A549 (cell line): ENCODE data around the gene OPA1.

Experiments
- CBX8 ChIP-seq: fragments of 200-600 bp; sonication (generic); IDR thresholded peaks from 2 replicates; pipeline ENCODE4 v1.6.1; 2016
- ESRRA ChIP-seq: fragments of 150-350 bp; IDR thresholded peaks from 2 replicates; pipeline ENCODE4 v1.6.1; 2014; ENCODE audit warnings: mild to moderate bottlenecking, low read length, borderline replicate concordance
- HOXB13 ChIP-seq: fragments of 250-450 bp; sonication (Bioruptor Pico); IDR thresholded peaks from 2 replicates; pipeline ENCODE4 v1.5.0; 2020; ENCODE audit warnings: low read depth, mild to moderate bottlenecking, moderate library complexity
- JUN ChIP-seq, 2 experiments: fragments of >200 bp; sonication (Bioruptor Twin); formaldehyde crosslinking; IDR thresholded peaks; 2 replicates in 1 of 2; 3 replicates in 1 of 2; pipeline ENCODE4 v1.6.1; 2016 to 2017
- RAD21 ChIP-seq, 2 experiments: fragments of >200 bp in 1 of 2; sonication (Bioruptor Twin) in 1 of 2; formaldehyde crosslinking in 1 of 2; IDR thresholded peaks in 1 of 2; conservative IDR thresholded peaks in 1 of 2; 2 replicates in 1 of 2; 3 replicates in 1 of 2; pipeline ENCODE4 v1.6.1; 2012 to 2018; ENCODE audit warnings: inconsistent platforms in 1 of 2
- RNF2 ChIP-seq: fragments of 200-600 bp; sonication (generic); IDR thresholded peaks from 2 replicates; pipeline ENCODE4 v1.6.1; 2016; ENCODE audit warnings: low read depth, mild to moderate bottlenecking, antibody characterized with exemption, moderate library complexity, borderline replicate concordance
- TP53 ChIP-seq: fragments of 250-450 bp; sonication (Bioruptor Pico); IDR thresholded peaks from 2 replicates; pipeline ENCODE4 v1.5.0; 2021; ENCODE audit warnings: mild to moderate bottlenecking, moderate library complexity
- TF ChIP-seq, protein P1 (sequence below): IDR thresholded peaks from 2 replicates; pipeline ENCODE4 v1.6.1; 2012
- TF ChIP-seq, protein P2 (sequence below): fragments of >200 bp; sonication (Bioruptor Twin); formaldehyde crosslinking; IDR thresholded peaks from 3 replicates; pipeline ENCODE4 v1.5.1; 2016
- TF ChIP-seq, protein P3 (sequence below): IDR thresholded peaks from 2 replicates; pipeline ENCODE4 v1.6.1; 2012

DNA sequence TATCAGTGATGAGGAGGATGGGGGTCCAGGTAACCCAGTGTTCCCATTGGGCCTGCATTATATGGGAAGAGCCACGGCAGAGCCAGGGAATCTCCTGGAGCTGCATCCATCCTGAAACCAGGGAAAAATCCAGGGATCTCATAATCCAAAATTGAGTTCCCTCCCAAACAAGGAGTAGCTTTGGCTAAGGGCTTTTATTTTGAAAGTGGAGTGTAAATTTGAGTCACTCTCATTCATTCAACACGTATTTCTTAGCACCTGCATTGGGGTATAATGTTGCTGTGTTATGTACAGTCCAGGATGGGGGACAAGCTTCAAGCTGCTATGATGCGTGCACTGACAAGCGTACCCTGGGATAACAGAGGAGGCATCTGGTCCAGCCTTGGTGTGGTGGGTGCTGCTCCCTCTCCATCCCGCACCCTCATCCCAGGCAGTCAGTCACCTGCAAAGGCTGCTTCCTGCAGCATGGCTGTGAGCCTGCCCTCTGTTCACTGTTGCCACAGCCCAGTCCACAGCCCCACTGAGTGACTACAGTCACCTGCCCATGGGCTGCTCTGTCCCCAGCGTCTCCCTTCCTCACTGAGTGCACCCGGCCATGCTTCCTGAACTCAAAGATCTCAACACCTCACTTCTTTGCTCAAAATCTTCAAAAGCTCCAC is 135.6 kb downstream of the OPA1 start:
- TF ChIP-seq ESRRA (no peak), HOXB13 (CRISPR knock-in tag) (no peak), CBX8 (no peak), JUN (IDR thresholded peaks at IDR 0.05) (no peak), RNF2 (no peak), TP53 (no peak), RAD21 (conservative IDR thresholded peaks at IDR 0.05 in 1 of 2, IDR thresholded peaks at IDR 0.05 in 1 of 2) (no peak)
- TF ChIP-seq, protein P1, sequence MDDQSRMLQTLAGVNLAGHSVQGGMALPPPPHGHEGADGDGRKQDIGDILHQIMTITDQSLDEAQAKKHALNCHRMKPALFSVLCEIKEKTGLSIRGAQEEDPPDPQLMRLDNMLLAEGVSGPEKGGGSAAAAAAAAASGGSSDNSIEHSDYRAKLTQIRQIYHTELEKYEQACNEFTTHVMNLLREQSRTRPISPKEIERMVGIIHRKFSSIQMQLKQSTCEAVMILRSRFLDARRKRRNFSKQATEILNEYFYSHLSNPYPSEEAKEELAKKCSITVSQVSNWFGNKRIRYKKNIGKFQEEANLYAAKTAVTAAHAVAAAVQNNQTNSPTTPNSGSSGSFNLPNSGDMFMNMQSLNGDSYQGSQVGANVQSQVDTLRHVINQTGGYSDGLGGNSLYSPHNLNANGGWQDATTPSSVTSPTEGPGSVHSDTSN = no peak
- TF ChIP-seq, protein P2, sequence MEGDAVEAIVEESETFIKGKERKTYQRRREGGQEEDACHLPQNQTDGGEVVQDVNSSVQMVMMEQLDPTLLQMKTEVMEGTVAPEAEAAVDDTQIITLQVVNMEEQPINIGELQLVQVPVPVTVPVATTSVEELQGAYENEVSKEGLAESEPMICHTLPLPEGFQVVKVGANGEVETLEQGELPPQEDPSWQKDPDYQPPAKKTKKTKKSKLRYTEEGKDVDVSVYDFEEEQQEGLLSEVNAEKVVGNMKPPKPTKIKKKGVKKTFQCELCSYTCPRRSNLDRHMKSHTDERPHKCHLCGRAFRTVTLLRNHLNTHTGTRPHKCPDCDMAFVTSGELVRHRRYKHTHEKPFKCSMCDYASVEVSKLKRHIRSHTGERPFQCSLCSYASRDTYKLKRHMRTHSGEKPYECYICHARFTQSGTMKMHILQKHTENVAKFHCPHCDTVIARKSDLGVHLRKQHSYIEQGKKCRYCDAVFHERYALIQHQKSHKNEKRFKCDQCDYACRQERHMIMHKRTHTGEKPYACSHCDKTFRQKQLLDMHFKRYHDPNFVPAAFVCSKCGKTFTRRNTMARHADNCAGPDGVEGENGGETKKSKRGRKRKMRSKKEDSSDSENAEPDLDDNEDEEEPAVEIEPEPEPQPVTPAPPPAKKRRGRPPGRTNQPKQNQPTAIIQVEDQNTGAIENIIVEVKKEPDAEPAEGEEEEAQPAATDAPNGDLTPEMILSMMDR = no peak
- TF ChIP-seq, protein P3, sequence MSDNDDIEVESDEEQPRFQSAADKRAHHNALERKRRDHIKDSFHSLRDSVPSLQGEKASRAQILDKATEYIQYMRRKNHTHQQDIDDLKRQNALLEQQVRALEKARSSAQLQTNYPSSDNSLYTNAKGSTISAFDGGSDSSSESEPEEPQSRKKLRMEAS = no peak
